RPMI8226 (cell line): Measurements from ENCODE around the gene HPSE2.
"Not testable (repeated sequence)": the region's sequence is repeated elsewhere in the genome, so short reads cannot be mapped to it uniquely, and the experiment has no call there.

ENCODE experiments used
- DNase-seq: peaks from one replicate; pipeline ENCODE4 v3.0.0-alpha.2; 2015

Gene HPSE2

DNA sequence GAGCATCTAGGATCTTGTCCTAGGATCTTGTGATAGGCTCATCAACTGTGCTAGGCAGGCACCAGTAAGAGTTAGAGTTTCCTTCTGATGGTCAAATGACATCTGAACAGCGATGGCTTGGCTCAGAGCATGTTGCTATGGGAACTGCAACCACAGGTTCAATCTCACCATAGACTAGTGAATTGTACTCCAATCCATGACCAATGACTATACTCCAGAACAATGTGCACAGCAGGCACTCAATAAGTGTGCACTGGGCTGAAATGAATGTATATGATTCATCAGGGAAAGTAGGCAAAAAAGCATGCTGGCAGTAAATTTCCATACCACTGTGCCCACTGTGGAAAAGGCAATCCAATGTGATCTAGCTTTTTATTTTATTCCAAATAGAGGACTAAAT is 625.4 kb downstream of the HPSE2 start:
- no peak for DNase-seq

DNA sequence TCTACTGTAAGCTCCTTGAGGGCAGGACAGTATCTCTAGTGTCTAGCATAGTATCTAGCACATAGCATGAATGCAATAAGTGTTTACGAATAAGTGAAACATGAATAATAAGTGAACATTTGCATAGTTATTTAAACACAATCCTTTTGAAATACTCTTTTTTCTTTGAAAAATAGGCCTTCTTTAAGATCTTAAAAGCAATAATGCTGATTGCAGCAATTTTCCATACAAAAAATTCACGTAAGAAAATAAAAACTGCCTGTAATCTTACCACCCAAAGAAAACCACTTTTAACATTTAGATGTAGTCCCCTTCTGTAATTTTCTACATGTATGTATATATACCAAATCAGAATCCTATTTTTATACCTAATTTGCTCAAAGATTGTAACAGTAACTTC is 626.4 kb downstream of the HPSE2 start:
- no peak for DNase-seq

DNA sequence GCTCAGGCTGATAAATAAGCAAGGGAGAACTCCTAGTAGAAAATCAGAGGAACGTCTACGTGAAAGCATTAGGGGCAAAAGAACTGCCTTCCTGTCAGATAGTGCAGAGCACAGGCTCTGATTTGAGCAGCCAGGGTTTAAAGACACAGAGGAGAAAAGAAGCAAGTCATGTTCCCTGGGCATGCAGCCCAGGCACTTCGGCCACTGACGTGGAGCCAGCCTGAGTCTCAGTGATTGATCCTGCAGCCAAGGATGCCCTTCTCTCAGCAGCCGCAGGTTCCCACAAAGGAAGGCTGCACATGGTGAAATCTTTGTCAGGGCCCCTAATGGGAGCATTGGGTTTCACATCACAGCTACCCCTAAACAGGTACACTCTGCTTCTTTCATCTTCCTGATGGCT is 627.2 kb downstream of the HPSE2 start:
- no peak for DNase-seq

DNA sequence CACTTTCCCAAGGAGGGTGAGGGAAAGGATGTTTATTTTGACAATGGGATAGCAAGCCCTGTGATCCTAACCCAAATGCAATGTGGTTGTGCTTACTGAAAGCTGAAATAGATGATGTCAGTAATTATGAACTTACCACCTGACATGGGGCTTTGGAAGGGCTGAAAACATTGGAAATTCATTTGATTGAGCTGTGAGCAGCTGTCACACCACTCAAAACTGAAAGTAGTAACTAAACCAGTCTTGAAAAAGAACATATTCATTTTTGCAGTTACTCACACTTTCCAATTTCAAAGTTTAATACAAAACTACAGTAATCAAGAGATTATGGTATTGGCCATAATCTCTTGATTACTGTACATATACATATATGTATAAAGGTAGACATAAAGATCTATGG is 633.4 kb downstream of the HPSE2 start:
- DNase-seq, result no peak

DNA sequence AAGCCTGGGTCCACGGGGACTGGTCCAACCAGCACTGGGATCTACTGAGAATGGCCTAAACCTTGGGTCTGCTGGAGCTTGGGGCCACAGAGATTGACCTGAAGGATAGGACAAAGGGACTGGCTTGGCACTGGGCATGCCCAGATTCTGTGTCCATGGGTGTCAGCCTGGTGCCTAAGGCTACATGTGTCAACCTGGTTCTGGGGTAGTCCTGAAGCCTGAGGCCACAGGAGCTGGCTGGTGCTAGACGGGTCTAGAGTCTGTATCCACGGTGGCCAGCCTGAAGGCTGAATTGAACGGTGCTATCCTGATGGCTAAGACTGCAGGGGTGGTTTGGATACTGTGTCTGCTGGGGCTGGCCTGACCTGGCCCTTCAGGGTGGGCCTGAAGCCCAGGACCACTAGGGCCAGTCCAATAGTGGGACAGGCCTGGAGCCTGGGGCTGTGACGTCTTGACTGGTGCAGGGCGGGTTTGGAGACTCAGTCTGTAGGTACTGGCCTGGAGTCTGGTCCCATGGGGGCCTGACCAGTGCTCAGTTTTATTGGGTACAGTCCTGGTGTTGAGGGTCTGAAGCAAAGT is 636.5 kb downstream of the HPSE2 start:
- no peak for DNase-seq

DNA sequence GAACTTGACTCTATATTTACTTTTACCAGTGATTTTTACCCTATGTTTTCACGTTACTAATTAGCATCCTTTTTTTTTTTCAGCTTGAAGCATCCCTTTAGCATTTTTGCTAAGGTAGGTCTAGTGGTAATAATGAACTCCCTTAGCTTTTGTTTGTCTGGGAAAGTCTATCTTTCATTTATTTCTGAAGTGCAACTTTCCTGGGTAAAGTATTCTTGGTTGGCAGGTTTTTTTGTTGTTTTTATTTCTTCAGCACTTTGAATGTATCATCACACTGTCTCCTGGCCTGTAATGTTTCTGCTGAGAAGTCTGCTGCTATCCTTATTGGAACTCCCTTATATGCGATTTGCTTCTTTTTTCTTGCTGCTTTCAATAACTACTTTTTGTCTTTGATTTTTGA is 639.2 kb downstream of the HPSE2 start:
- DNase-seq, result no peak

DNA sequence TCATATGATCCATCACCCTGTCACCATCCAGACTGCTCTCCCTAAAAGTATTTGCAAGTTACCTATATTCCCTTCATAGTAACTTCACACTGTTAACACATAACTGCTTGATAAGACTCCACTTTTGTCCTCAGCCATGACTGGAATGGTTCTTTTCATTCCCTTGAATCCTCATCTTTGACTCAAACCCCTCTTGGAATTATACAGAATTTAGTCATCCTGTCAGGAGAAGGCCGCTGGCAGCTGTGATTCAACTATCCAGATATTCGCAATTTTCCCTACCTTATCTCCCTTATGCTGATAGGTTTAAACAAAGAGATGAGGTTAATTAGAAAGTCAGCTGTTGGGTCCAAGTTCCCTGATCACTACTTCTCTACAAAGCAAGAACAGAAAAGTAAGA is 646.0 kb downstream of the HPSE2 start:
- no peak for DNase-seq

DNA sequence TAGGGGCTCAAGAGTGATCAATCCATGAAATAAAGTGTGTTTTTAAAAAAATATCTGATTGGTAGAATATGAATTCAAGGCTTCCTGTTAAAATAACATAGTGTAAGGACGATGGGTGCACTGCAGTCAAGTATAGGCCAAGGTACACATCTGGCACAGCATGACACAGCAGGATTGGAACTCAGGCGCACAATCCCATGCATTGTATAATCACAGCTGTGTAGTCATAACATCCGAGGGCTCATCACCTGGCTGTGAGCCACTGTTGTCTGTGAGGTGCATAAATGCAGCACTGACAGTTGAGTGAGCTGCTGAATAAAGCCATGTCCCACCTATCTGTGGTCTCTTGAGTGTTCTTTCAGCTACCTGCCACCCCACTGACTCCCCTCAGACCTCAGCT is 646.6 kb downstream of the HPSE2 start:
- no peak for DNase-seq

DNA sequence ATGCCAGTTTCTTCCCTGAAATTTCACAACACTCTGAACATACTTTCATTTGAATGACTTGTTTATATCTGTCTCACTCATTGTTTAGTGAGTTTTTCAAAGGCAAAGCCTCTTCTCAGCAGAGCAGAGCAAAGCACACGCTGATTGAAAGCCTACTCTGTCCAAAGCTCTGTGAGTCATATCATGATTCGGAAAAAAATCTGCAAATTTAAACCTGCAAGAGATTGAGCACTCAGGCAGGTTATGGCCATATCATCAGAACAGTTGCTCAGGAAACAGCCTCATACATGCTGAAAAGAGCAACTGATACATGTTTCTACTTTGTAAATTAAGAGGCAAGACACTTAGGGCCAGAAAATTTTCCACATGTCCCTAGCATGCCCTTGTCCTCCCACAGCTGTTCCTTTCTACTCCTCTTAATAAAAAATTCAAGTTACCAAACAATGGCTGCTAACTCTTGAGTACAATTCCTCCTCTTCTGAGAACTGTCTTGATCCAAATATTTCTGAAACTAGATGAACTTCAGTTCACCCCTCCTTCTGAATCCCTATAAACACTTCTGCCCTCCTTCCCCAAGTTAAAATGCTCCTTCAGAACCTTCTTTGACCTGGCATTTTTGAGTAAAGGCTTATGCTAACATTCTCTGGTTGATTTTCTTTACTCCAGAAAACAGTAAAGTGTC is 648.4 kb downstream of the HPSE2 start:
- no peak for DNase-seq

DNA sequence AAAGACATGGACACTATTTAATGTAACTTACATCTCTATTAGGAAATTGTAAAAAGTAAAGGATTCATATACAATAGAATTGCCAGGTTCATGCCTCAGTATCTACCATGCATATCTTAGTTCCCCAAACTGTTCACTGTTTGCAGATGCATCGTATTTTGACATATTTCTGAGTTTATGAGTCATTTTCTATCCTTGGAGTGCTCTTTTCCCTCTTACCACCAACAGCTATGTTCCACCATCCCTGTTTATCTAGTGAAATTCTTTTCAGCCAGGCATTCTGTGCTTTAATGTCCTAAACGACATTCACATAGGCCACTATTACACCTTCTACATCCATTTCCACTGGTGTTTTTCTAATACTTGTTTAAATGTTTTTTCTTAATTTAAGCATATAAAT is 649.6 kb downstream of the HPSE2 start:
- no peak for DNase-seq

DNA sequence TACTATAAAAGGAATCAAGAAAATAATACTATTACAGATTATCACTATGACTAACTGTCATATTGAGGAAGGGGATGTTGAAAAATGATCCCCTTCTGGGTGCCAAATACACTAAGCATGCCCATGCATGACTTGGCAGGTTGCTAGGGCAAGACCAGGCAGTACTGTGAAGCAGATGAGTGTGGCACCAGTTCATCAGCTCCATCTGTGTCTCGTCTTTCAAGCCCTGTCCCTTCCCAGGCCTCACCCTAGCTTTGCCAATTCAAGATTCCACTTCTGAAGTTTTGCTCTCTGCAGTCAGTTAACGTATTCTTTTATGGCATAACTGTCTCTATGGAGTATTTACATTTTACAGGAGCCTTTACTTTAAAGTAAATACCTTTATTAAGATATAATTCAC is 653.3 kb downstream of the HPSE2 start:
- DNase-seq, result no peak

DNA sequence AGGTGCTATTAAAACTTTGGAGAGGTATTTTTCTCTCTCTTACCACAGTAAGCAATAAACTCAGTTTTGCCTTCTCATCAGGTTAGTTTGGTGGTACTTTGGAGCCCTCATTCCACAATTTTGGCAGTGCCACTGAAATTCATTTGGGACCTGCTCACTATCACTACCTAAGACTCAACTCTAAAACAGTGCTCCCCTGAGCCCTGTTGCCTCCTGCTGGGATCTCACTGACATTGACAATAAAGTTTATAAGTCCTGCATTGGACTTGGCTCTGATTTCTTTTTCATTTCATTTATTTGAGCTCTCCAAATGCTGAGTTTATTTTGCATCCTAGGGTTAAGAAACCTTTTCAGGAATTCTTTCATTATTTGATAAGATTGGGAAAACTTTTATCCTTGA is 658.1 kb downstream of the HPSE2 start:
- no peak for DNase-seq

DNA sequence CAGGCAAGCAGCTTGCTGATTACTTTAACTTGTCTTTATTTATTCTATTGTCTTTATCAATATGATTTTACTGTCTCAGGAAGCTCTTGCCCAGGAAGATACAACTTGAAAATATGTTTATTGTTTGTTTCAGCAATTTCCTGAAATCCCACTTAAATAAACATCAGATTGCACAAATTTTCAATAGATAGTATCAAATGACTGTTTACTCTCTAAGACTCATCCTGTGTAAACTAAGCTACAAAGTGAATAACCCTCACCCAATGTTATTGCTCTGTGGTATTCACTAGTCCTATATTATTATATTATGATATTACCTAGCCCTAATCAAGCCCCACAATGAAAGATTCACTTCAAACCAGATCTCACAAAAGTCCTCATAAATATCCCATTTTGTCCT is 658.5 kb downstream of the HPSE2 start:
- DNase-seq, result no peak

DNA sequence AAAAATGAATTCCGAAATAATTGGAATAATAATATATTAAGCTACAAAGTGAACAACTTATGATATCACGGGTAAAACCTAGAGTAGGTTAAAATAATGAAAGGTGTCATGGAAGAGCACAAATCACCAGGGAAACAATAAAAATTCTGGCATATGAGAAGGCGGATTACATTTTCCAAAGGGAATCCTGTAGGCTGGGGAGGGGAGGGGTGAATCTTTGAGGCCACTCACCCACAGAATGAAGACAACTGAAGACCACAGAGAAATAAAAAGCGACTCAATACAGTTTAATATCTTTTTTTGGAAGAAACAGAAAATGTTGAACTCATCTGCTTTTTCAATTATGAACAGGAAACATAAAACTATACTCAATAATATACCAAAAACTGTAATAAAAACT is 659.6 kb downstream of the HPSE2 start:
- no peak for DNase-seq

DNA sequence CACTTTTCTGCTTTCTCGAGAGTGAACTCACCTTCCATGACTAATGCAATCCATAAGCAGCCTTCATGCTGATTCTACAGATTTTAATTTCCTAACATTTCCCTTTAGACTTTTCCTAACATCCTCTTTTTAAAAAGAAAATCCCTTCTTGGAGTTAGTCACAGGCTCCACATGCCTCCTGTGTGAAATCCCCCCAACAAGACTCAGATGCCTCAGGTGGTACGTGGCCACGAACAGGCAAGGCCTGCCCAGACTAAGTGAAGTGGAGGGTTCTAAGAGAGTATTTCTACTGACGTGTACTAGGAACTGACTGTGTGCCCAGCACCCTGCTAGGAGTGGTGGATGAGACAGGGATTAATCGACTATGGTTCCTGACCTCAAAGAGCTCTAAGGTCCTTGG is 663.1 kb downstream of the HPSE2 start:
- DNase-seq, result no peak

DNA sequence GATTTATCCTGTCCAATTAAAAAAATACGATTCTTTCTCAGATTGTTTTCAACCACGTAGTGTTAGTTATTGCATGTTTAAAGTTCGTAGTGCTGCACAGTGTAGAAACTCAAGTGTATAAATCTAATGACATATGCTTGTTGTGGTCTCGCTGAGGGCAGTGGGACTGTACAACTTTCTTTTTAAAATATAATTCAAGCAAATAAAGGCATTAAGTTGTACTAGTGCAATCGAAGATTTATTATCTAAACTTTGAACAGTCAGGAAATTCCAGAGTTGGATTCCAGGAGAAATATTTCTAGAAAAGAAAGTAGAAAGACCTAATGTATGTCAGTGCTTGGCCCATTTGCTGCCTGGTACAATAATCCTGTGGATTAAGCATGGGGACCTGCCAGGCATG is 664.8 kb downstream of the HPSE2 start:
- DNase-seq, result no peak

DNA sequence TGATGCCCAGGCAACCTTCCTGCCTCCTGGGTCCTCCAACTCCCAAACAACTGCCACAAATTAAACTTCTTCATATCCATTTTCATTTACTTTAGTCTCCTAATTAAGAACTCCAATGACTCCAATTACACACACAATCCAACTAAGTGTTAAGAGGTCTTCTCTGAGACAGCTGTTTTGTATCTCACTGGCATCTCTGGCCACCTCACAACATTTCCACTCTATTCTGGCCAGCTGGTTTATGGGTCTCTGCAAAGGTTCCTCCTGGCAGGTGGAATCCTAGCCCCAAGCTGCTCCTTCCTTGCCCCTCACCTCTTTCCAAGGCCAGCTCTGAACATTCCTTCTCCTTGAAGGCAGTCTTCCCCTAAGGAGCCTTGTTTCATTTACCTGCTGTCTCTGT is 665.8 kb downstream of the HPSE2 start:
- DNase-seq, result no peak

DNA sequence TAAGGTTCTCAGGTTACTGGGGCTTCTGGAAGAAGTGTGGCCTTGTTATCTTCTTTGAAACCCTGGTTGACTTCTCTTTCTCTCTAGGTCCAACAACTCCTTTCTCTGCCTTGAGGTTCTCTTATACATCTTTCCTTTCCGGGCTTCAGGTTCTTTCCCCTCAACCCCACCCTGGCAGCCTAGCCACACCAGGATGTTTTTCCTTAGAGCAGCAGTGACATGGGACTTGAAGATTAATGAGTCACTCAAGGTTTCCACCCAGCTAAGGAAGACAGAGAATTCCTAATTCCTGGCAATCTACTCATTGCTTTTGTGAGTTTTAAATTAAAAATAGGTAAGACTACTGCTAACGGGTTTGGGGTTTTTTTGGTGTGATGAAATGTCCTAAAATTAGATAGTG is 667.1 kb downstream of the HPSE2 start:
- no peak for DNase-seq

DNA sequence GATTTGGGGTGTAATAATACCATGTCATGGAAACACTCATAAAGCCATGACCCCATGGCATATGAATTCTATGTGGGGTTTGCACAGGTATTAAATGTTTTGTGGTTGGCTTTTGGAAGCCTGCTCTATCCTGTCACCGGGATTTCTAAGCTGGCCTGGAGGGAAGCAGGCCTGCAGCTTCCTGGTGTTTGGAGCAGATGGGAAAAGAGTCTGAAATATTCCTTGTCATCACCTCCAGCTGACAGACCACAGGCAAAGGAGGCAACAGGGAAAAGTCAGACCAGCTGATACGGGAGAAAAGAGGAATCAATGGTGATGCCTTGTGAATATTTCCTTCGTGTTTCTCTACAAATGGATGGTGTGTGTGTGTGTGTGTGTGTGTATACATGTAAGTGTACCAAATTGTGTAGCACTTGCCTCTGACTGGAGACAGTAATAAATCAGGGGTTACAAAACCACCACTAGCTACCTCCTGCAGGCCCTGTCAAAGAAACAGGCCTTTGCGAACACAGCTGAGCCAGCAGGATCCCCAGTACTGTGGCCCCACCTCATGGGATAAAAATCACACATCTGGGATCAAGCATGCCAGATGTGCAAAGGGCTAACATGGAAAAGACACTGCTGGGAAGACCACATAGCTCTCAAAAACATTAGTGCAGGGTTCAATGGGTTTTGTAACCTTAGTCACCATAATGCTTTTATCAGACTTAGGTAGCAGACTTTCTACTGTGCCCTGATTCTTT is 668.1 kb downstream of the HPSE2 start:
- no peak for DNase-seq

DNA sequence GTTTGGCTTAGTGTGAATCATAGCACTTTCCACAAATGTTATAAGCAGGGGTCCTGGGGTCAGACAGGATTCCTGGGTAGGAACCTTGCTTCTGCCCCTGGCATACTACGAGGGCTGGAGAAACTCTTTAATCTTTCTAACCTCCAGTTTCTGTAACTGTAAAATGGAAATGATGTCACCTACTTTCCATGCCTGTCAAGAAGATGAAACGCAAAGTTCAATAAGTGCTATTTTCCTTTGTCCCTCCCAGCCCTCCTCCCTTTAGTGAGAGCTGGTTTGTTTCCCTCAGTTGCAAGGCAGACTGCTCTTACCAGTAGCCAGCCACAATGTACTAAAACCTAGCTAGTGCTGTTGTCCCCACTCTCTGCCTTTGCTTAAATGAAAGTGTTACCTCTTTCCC is 671.8 kb downstream of the HPSE2 start:
- no peak for DNase-seq

DNA sequence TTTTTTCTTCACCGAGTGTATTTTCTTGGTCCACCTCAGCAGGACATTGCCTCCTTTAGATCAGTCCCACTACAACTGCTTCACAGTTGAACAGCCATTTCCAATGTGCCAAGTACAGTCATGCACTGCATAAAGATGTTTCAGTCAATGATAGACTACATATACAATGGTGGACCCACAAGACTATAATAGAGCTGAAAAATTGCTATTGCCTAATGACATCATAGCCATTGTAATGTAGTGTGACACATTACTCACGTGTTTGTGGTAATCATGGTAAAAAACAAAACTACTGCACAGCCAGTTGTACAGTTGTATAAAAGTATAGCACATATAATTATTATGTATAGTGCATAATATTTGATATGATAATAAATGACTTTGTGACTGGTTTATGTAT is 675.1 kb downstream of the HPSE2 start:
- no peak for DNase-seq

DNA sequence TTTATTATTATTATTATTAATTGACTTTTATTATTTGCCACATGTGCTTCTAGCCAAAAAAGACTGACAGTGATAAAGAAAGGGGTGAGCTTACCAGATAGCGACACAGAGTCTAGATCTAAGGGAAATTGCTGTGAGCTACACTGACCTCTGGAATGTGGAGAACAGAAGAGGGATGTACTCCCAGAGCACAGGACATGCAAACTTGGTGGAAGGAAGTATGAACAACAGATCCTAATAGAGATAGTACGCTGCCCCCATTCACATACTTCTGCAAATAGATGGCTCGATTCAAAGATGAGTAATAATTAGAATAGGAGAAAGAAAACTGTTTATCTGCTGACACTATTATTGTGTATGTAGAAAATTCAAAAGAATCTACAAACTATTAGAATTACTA is 679.6 kb downstream of the HPSE2 start:
- DNase-seq, result no peak

DNA sequence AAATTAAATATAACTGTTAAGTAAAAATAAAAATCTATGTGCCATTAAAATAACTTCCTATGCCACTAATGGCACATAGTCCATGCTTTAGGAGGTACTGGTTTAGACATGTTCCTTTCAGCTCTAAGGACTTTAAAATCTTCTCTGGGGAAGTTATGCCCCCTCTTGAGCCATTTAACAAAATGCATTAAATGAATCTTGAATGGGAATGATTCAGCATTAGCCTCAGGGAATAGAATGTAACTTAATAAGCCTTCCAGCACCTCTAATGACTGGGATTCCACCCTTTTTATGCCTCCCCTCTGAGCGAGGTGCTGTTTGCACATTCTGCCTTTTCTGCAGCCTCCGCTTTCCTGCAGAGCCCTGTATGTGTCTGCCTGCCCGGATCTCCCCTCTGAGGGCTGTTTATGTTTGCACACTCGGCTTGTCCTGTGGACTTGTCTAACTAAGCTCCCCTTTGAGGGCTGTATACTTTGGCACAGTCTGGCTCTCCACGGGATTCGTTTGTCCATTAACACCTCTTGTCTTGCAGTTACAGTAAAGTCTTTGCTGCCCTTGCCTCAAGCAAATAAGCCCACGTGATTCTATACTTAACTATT is 680.5 kb downstream of the HPSE2 start:
- DNase-seq, result no peak

DNA sequence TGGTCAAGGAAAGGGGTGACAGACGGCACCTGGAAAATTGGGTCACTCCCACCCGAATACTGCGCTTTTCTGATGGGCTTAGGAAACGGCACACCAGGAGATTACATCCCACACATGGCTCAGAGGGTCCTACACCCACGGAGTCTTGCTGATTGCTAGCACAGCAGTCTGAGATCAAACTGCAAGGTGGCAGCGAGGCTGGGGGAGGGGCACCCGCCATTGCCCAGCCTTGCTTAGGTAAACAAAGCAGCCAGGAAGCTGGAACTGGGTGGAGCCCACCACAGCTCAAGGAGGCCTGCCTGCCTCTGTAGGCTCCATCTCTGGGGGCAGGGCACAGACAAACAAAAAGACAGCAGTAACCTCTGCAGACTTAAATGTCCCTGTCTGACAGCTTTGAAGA is 694.1 kb downstream of the HPSE2 start:
- not testable (repeated sequence) for DNase-seq
